ENCODE measurements around the gene NTN5.

DNA sequence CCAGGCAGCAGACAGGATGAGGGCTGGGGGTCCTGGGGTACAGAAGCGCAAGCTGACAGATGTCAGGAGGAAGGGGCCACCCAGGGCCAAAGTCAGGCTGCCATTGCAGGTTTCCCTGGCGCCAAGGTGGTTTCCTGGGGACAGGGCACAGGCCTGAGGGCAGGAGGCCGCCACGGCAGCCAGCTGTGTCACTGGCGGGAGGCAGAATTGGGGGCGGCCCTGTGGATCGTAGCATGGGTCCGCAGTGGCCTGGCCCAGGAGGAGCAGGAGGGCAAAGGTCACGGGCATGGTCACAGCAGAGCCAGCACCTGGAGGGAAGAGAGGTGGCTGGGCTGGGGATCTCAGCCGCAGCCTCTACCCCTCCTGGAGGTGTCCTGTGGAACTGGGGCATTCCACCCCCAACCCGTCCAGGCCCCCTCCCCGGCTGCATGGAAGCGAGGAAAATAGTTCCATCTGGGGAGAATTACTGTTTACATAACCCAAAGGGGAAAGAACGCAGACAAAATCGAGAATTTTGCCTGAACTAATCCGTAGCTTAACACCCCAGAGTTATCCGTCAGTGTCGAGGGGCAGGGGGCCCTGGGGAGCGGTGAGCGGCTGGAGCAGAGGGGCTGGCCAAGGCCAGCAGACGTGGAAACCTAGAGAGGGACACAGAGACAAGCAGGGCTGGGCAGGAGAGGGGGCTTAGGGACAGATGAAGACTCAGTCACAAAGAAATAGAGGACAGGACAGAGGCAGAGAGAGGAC lies 1.9 kb downstream of the NTN5 start:
- TF ChIP-seq POLR2A (IDR thresholded peaks at IDR 0.05; ENCODE audit: low read depth, low read length) (no peak), TAF1 (IDR thresholded peaks at IDR 0.05; ENCODE audit: low read depth, low read length) (no peak), POLR2AphosphoS5 (IDR thresholded peaks at IDR 0.05; ENCODE audit: low read depth, low read length) (no peak)

Data from GM12891 (cell line).